ENCODE results near the gene BNIP3.
"Not testable (repeated sequence)": the region's sequence is repeated elsewhere in the genome, so short reads cannot be mapped to it uniquely, and the experiment has no call there.

Gene BNIP3

GRCh38 chr10:131920151-131920550 is 61.6 kb downstream of the BNIP3 start:
- DNase-seq = no peak
- intact Hi-C loops (cut with DNase I) = no loop called here

GRCh38 chr10:131919461-131919860 is 62.3 kb downstream of the BNIP3 start:
- intact Hi-C loops (cut with DNase I); DNase-seq: not testable (repeated sequence)
